Measurements from ENCODE around the gene TAAR2. TPM values are rescaled to one million over a fixed set of nuclear protein-coding genes. Genes with fewer than 3 reads are reported as not detected.

The TAAR2 gene
- total RNA-seq (2022; extraction: Qiagen RNA extraction) = not detected in 5 replicates

GRCh38 chr6:132624175-132624574, at the start of gene TAAR2:
TSS of gene TAAR2 (minus strand) at chr6:132624275. CDS start at chr6:132624275, 0 bp downstream.

GRCh38 chr6:132659082-132659481, 35.0 kb upstream of the TAAR2 start, which contains the start of gene TAAR1:
TSS of gene TAAR1 (minus strand) at chr6:132659182. CDS start at chr6:132646003, 13,179 bp downstream.

GRCh38 chr6:132589454-132589853, 34.6 kb downstream of the TAAR2 start, which contains the start of gene TAAR5:
TSS of gene TAAR5 (minus strand) at chr6:132589741. CDS start at chr6:132589686, 55 bp downstream.

GRCh38 chr6:132570221-132570777, 53.8 kb downstream of the TAAR2 start, which contains the start of gene TAAR6:
TSS of gene TAAR6 (plus strand) at chr6:132570322. CDS start at chr6:132570322, 0 bp downstream.

Other genes with a start within 250 kb of the TAAR2 start
- 1.7 to 2.5 TPM (median 2.0 TPM) in 5 replicates for gene MOXD1, start 222.8 kb downstream of the TAAR2 start, total RNA-seq (2022; extraction: Qiagen RNA extraction)
- 16.5 to 26.5 TPM (median 22.2 TPM) in 5 replicates for gene STX7, start 111.2 kb downstream of the TAAR2 start, total RNA-seq (2022; extraction: Qiagen RNA extraction)
- not detected in 5 replicates for gene TAAR9, start 86.0 kb downstream of the TAAR2 start, total RNA-seq (2022; extraction: Qiagen RNA extraction)
- gene TAAR8, start 71.6 kb downstream of the TAAR2 start, total RNA-seq (2022; extraction: Qiagen RNA extraction) = not detected in 5 replicates
- not detected in 5 replicates for gene TAAR6, start 54.0 kb downstream of the TAAR2 start, total RNA-seq (2022; extraction: Qiagen RNA extraction)
- gene TAAR5, start 34.5 kb downstream of the TAAR2 start, total RNA-seq (2022; extraction: Qiagen RNA extraction) = not detected in 5 replicates
- not detected in 5 replicates for gene TAAR1, start 34.9 kb upstream of the TAAR2 start, total RNA-seq (2022; extraction: Qiagen RNA extraction)
- gene VNN1, start 89.8 kb upstream of the TAAR2 start, total RNA-seq (2022; extraction: Qiagen RNA extraction) = 0.06 to 0.10 TPM (median 0.06 TPM) in 5 replicates
- not detected in 5 replicates for gene VNN2, start 133.6 kb upstream of the TAAR2 start, total RNA-seq (2022; extraction: Qiagen RNA extraction)
- gene SLC18B1, start 174.4 kb upstream of the TAAR2 start, total RNA-seq (2022; extraction: Qiagen RNA extraction) = 4.9 to 5.8 TPM (median 5.1 TPM) in 5 replicates
- gene RPS12, start 190.3 kb upstream of the TAAR2 start, total RNA-seq (2022; extraction: Qiagen RNA extraction) = 1,812 to 2,146 TPM (median 1,961 TPM) in 5 replicates